IPS DF 19.7 (cell line): Measurements from ENCODE around the gene DDX56.
"Not testable (repeated sequence)": the region's sequence is repeated elsewhere in the genome, so short reads cannot be mapped to it uniquely, and the experiment has no call there.

ENCODE experiments used
- DNase-seq: peaks from one replicate; pipeline ENCODE4 v3.0.0-alpha.2; 2013; ENCODE audit warnings: low read depth, low spot score

DDX56 gene

DNA sequence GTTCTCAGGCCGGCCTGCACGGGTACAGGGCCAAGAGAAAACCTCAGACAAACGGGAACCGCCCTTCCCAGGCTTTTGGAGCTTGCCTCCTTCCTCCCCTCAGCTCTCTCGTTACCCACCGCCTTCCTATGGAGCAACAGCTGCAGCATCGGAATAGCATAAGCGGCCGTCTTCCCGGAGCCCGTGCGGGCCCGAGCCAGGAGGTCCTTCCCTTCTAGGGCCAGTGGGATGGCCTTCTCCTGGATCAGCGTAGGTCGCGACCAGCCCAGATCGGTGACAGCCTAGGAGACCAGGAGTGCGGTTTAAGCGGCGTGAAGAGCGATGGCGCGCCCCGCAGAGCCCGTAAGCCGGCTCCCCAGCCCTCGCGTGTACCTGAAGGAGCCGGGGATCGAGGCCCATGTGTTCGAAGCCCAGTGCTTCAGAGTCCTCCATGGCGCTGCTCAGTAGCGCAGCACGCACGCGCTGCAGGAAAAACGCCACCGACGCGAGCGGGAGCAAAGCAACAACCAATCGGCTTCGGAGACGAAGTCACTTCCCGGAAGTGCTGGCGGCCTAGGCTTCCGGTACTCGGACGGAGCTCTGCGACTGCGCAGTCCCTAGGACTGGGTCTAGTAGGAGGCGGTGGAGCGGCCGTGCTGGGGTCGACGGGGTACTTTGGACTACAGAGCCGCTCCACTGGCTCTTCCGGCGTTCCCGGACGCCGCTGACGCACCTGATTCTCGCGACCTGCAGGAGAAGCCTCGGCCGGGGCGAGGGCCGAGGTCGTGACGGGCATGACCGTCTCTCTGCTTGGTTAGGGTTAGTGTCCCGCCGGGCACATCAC lies at the start of gene DDX56:
TSS of gene DDX56 (minus strand) at position 445 of the 823 bp plus-strand sequence. CDS start at position 432, 13 bp downstream.
- DNase-seq = peak; percentile 84

- DNase-seq = no peak
These were observed 48.8 kb upstream of the DDX56 start for GRCh38 chr7:44622342-44623151.

- DNase-seq = no peak
These were observed 48.0 kb upstream of the DDX56 start for GRCh38 chr7:44621750-44622103.

GRCh38 chr7:44621034-44621749 lies 47.5 kb upstream of the DDX56 start:
- no peak for DNase-seq

GRCh38 chr7:44618753-44619152 lies 45.0 kb upstream of the DDX56 start:
- DNase-seq = no peak

GRCh38 chr7:44618045-44618444 lies 44.3 kb upstream of the DDX56 start:
- DNase-seq = no peak

- DNase-seq = no peak
These were observed 43.6 kb upstream of the DDX56 start for GRCh38 chr7:44617225-44617890.

- no peak for DNase-seq
These were observed 42.8 kb upstream of the DDX56 start for GRCh38 chr7:44616545-44616944.

DNA sequence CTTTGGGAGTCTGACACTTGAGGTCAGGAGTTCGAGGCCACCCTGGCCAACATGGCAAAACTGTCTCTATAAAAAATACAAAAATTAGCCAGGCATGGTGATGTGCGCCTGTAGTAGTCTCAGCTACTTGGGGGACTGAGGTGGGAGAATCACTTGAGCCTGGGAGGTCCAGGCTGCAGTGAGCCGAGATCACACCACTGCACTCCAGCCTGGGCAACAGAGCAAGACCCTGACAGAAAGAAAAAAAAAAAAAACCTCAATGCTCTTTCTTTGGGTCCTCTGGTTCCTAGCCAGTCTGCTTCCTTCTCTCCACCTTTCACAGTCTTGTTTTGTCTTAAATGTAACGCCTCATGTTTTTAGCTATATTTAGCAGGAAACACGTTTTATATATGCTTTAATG lies 42.1 kb upstream of the DDX56 start:
- no peak for DNase-seq

- DNase-seq = no peak
These were observed 41.5 kb upstream of the DDX56 start for GRCh38 chr7:44615149-44615611.

- no peak for DNase-seq
These were observed 36.1 kb upstream of the DDX56 start for GRCh38 chr7:44609829-44610228.

DNA sequence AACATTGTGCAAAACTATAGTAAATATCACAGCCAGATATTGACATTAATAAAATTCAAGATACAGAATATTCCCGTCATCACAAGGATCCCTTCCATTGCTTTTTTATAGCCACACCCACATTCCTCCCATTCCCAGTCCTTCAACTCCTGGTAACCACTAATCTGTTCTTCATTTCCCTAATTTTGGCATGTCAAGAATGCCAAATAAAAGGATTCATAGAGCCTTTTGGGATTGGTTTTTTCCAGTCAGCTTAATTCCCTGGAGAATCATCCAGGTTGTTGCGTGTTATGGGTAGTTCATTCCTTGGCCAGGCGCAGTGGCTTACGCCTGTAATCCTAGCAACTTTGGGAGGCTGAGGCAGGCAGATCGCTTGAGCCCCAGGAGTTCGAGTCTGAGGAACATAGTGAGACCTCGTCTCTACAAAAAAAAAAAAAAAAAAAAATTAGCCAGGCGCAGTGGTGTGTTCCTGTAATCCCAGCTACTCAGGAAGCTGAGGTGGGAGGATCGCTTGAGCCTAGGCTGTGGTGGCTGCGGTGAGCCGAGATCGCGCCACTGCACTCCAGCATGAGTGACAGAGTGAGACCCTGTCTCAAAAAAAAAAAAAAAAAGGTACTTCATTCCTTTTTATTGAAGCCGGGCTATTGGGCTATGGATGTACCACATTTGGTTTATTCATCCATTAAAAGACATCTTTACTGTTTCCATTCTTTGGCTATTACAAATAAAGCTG lies 35.4 kb upstream of the DDX56 start:
- no peak for DNase-seq

- no peak for DNase-seq
These were observed 33.7 kb upstream of the DDX56 start for GRCh38 chr7:44607141-44608068.

- DNase-seq = peak; percentile 86
These were observed 32.8 kb upstream of the DDX56 start, which contains the start of gene OGDH for GRCh38 chr7:44606341-44607140. TSS of gene OGDH (plus strand) at chr7:44606627. CDS start at chr7:44624344, 17,717 bp downstream.

DNA sequence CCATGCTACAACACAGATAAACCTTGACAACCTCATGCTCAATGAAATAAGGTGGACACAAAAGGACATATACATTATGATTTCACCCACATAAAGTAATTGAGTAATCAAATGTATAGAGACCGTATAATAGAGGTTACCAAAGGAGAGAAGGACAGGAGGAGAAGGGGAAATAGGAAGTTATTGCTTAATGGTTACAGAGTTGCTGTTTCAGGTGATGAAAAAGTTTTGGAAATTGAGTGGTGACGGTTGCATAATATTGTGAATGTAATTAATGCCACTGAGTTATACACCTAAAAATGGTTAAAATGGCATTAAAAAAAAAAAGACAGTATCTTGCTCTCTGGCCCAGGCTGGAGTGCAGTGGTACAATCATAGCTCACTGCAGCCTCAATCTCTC lies 31.2 kb upstream of the DDX56 start:
- no peak for DNase-seq

DNA sequence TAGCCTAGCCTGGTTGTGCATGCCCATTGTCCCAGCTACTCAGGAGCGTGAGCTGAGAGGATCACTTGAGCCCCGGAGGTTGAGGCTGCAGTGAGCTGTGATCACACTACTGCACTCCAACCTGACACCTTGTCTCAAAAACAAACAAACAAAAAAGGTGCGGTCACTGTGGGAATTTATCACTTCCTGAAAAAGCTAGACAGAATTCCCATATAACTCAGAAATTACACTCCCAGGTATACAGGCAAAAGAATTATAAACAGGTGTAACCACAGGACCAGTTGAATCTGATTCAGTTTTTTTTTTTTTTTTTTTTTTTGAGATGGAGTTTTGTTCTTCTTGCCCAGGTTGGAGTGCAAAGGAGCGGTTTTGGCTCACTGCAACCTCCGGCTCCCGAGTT lies 29.5 kb upstream of the DDX56 start:
- no peak for DNase-seq

- no peak for DNase-seq
These were observed 28.8 kb upstream of the DDX56 start for GRCh38 chr7:44602576-44602910.

DNA sequence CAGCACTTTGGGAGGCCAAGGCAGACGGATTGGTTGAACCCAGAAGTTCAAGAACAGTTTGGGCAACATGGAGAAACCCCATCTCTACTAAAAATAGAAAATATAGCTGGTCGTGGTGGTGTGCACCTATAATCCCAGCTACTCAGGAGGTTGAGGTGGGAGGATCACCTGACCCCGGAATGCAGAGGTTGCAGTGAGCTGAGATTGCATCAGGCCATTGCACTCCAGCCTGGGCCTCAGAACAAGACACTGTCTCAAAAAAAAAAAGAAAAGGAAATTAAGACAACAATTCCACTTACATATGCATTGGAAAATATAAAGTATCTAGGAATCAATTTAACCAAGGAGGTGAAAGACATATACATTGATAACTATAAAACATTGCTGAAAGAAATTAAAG lies 25.5 kb upstream of the DDX56 start:
- no peak for DNase-seq

DNA sequence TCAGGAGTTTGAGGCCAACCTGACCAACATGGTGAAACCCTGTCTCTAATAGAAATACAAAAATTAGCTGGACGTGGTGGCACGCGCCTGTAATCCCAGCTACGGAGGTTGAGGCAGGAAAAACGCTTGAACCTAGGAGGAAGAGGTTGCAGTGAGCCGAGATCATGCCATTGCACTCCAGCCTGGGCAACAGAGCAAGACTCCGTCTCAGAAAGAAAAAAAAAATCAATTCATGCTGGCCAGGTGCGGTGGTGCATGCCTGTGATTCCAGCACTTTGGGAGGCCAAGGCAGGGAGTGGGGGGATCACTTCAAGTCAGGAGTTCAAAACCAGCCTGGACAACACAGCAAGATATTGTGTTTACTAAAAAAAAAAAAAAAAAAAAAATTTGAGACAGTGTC lies 23.5 kb upstream of the DDX56 start:
- not testable (repeated sequence) for DNase-seq
